ENCODE data around the gene UBASH3B.
A peak's percentile ranks its signal among the peaks of the same experiment; 100 is the strongest.

UBASH3B gene

GRCh38 chr11:122814401-122814800 is 158.9 kb downstream of the UBASH3B start:
- no peaks in the 10 kb centered on the region for H3F3A ChIP-seq (ENCODE audit: low read depth)
- H3K9me3 ChIP-seq (ENCODE audit: insufficient read depth, low read depth, low read length), result peaks cover 6% of the 10 kb centered on the region; the same call in 1 of the 2 replicates
- H3K79me2 ChIP-seq (ENCODE audit: insufficient read depth, low read length), result no peaks in the 10 kb centered on the region
- no peak overlapping the region for H3K9ac ChIP-seq (ENCODE audit: low read depth, low read length, poor library complexity, severe bottlenecking)
- TF ChIP-seq CTCF (conservative IDR thresholded peaks at IDR 0.05; ENCODE audit: low read length), result peak; percentile 82
- no peak for TF ChIP-seq EZH2phosphoT487 (IDR thresholded peaks at IDR 0.05; ENCODE audit: borderline replicate concordance)
- no peaks in the 10 kb centered on the region for H4K20me1 ChIP-seq (ENCODE audit: insufficient read depth, low read length, poor library complexity, severe bottlenecking)
- no peak overlapping the region for H3K4me3 ChIP-seq (ENCODE audit: low read length, poor library complexity, severe bottlenecking)
- no peak overlapping the region for H2AFZ ChIP-seq (ENCODE audit: low read length)
- H3K27me3 ChIP-seq (ENCODE audit: insufficient read depth, low read length, poor library complexity, severe bottlenecking), result no peaks in the 10 kb centered on the region
- H3K9me2 ChIP-seq (replicated peaks; ENCODE audit: low read depth, low read length), result no peaks in the 10 kb centered on the region
- H3K4me1 ChIP-seq (ENCODE audit: insufficient read depth, low read length, poor library complexity, severe bottlenecking), result peaks cover 31% of the 10 kb centered on the region
- H3K4me2 ChIP-seq (ENCODE audit: low read depth, low read length, poor library complexity, severe bottlenecking), result no peak overlapping the region
- peaks cover 29% of the 10 kb centered on the region for H3K36me3 ChIP-seq (ENCODE audit: insufficient read depth, low read length)

GRCh38 chr11:122815900-122816299 is 160.4 kb downstream of the UBASH3B start:
- Histone ChIP-seq H3K4me2 (ENCODE audit: low read depth, low read length, poor library complexity, severe bottlenecking) (no peak overlapping the region), H3K9me2 (replicated peaks; ENCODE audit: low read depth, low read length) (no peaks in the 10 kb centered on the region), H3K4me3 (ENCODE audit: low read length, poor library complexity, severe bottlenecking) (no peak overlapping the region), H2AFZ (ENCODE audit: low read length) (no peak overlapping the region), H3K9ac (ENCODE audit: low read depth, low read length, poor library complexity, severe bottlenecking) (peak overlapping the region; percentile 40), H3K9me3 (ENCODE audit: insufficient read depth, low read depth, low read length) (peaks cover 12% of the 10 kb centered on the region; the same call in 1 of the 2 replicates), H3K36me3 (ENCODE audit: insufficient read depth, low read length) (peaks cover 14% of the 10 kb centered on the region; the same call in 1 of the 2 replicates), H3F3A (ENCODE audit: low read depth) (peaks cover 2% of the 10 kb centered on the region; the same call in 1 of the 2 replicates), H3K27me3 (ENCODE audit: insufficient read depth, low read length, poor library complexity, severe bottlenecking) (no peaks in the 10 kb centered on the region), H3K4me1 (ENCODE audit: insufficient read depth, low read length, poor library complexity, severe bottlenecking) (peaks cover 39% of the 10 kb centered on the region), H4K20me1 (ENCODE audit: insufficient read depth, low read length, poor library complexity, severe bottlenecking) (no peaks in the 10 kb centered on the region), H3K79me2 (ENCODE audit: insufficient read depth, low read length) (no peaks in the 10 kb centered on the region)
- TF ChIP-seq CTCF (conservative IDR thresholded peaks at IDR 0.05; ENCODE audit: low read length) (no peak), EZH2phosphoT487 (IDR thresholded peaks at IDR 0.05; ENCODE audit: borderline replicate concordance) (no peak)

DNA sequence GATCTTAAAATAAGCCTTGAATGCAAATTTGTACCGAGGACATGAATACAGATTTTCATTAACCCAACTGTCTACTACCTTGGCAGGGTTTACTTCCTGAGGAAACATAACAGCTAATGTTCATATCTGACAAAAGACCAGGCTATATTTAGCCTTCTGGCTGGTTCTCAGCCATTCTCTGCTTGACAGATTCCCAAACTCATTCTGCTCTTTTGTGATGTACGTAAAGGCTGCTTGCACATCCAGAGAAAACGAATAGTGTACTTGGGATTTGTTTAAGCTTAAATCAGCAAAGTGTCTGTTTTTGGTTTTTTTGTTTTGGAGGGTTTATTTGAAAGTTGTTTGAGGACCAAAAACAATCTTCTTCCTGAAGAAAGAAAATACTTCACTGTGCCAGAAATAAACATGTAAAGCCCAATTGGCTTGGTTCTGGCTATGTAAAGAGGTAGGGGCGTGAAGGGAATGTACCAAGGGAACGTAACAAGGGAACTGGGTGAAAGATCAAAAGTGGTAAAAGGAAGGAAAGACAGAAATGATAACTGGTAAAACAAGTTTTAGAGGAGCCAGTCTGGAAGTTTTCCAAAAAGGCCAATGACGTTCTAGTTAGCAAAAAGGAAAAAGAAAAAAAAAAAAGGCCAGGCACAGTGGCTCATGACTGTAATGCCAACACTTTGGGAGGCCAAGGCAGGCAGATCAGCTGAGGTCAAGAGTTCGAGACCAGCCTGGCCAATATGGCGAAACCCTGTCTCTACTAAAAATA is 161.4 kb downstream of the UBASH3B start:
- Histone ChIP-seq H3K4me2 (ENCODE audit: low read depth, low read length, poor library complexity, severe bottlenecking) (peak overlapping the region; percentile 66), H2AFZ (ENCODE audit: low read length) (no peak overlapping the region), H3K9ac (ENCODE audit: low read depth, low read length, poor library complexity, severe bottlenecking) (peak overlapping the region; percentile 40), H3K9me3 (ENCODE audit: insufficient read depth, low read depth, low read length) (peaks cover 12% of the 10 kb centered on the region; the same call in 1 of the 2 replicates), H3K27me3 (ENCODE audit: insufficient read depth, low read length, poor library complexity, severe bottlenecking) (no peaks in the 10 kb centered on the region), H3K9me2 (replicated peaks; ENCODE audit: low read depth, low read length) (no peaks in the 10 kb centered on the region), H3F3A (ENCODE audit: low read depth) (peaks cover 3% of the 10 kb centered on the region; the same call in 1 of the 2 replicates), H3K4me3 (ENCODE audit: low read length, poor library complexity, severe bottlenecking) (peak overlapping the region; percentile 42), H3K79me2 (ENCODE audit: insufficient read depth, low read length) (no peaks in the 10 kb centered on the region), H3K36me3 (ENCODE audit: insufficient read depth, low read length) (peaks cover 4% of the 10 kb centered on the region; the same call in 1 of the 2 replicates), H4K20me1 (ENCODE audit: insufficient read depth, low read length, poor library complexity, severe bottlenecking) (no peaks in the 10 kb centered on the region), H3K4me1 (ENCODE audit: insufficient read depth, low read length, poor library complexity, severe bottlenecking) (peaks cover 49% of the 10 kb centered on the region)
- no peak for TF ChIP-seq EZH2phosphoT487 (IDR thresholded peaks at IDR 0.05; ENCODE audit: borderline replicate concordance)
- TF ChIP-seq CTCF (conservative IDR thresholded peaks at IDR 0.05; ENCODE audit: low read length), result no peak
